ENCODE results near the gene SEMA7A. TPM values are rescaled to one million over a fixed set of nuclear protein-coding genes. Genes with fewer than 3 reads are reported as not detected.

Gene SEMA7A
- total RNA-seq, 4 donors from 2014 or later, result 1.5 to 42.9 (median 1.6) TPM

DNA sequence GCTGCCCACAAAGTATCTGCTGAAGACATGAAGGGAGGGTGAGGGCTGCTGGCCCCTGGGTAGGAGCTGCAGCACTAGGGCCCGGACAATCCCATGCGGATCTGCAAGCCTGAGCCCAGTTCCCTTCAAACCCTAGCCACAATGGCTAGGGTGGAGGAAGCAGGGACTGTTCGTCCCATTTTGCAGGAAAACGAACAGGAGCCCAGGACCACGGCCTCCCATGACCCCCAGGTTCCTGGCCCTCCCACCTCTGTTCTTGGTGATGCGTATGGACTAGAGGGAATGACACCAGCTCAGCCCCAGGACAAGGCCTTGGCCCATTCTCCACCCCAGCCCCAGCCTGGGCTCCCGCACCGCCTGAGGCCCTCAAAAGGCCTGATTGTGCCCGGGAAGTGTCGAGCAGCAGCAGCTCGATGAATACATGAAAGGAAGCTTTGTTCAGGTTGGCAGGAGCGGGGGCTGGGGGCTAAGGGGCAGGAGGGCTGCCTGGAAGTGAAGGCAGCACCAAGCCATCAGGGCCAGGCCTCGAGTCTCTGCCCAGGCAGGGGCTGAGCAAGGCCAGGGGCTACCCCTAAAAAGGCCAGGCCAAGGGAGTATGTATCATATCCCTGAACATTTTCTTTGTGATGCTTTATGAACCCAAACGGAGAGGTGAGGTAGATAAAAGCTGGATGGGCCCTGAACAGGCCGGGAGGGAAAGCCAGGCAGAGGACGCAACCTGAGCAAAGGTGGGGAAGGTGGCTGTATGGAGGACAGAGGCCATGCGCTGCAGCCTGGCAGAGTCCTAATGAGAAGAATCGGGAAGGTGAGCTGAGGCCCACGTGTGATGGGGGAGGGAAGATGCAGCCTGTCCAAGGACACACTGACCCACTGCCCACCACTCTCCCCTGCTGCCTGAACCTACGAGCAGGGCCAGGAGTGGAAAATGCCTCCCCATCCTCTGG lies 12.2 kb downstream of the SEMA7A start:
- TF ChIP-seq POLR2A (IDR thresholded peaks at IDR 0.05), result no peak
- no peak for TF ChIP-seq CTCF (IDR thresholded peaks at IDR 0.05)
- H3K36me3 ChIP-seq, result no peaks in the 10 kb centered on the region
- H3K27me3 ChIP-seq, result no peaks in the 10 kb centered on the region
- no peaks in the 10 kb centered on the region for H3K9me3 ChIP-seq
- peak overlapping the region in 1 of 4 donors; percentile 93 for H3K27ac ChIP-seq
- no peak for DNase-seq
- no peak overlapping the region for H3K4me3 ChIP-seq
- peaks cover 0 to 44% (median 17%) of the 10 kb centered on the region in 4 donors for H3K4me1 ChIP-seq

DNA sequence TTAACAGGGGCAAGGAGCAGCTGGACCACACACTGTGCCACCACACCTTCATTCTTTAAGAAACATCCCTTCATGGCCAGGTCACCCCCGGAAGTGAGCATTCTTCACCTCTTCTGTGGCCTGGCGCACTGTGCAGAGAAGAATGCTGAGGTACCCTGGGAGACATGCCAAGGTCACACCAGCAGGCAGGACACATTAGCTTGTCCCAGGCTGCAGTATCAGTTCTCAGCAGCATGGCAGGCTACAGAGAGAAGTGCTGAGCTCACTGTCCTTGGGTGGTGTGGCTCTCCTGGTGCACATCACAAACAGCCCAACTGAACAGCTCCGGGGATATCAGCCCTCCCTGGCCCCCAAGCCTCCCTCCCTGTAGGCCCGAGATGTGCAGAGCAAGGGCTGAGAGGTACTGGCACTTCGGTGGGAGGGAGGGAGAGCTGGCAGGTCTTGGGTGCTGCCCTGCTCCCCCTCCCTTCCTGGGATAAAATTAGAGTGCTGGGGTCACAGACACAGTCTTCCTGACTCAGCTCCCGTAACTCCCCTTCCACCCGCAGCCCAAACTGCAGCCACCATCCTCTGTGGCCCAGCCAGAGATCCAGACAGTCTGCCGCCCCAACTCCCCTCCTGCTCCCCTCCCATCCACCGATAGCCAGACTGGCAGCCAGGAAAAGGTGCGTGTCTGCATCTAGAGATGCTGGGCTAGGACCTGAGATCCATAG lies 13.4 kb downstream of the SEMA7A start:
- DNase-seq, result peak in 1 of 3 donors; percentile 50
- TF ChIP-seq CTCF (IDR thresholded peaks at IDR 0.05), result no peak
- no peak for TF ChIP-seq POLR2A (IDR thresholded peaks at IDR 0.05)
- peak overlapping the region in 1 of 4 donors; percentile 93 for H3K27ac ChIP-seq

DNA sequence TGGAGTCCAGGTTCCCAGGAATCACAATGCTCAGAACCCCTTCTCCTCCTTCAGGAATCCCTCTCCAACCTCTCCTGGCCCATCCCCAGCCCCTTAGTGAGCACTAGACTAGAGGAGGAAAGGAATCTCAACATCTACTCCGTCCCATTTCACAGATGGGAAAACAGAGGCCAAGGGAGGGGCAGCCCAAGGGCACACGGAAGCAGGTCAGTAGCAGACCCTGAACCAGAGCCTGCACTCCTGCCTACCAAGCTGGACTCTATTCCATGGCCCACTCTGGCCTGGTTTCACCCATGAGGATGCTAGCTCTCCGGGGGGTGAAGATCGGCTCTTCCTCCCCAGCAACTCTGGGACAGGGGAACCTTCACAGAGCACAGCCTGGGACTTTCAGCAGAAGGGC lies 14.3 kb downstream of the SEMA7A start:
- TF ChIP-seq POLR2A (IDR thresholded peaks at IDR 0.05) (no peak), CTCF (IDR thresholded peaks at IDR 0.05) (no peak)
- no peak overlapping the region for H3K4me3 ChIP-seq

More for the DNA sequence above, 13.4 kb downstream of the SEMA7A start:
- Histone ChIP-seq H3K9me3 (no peaks in the 10 kb centered on the region), H3K4me1 (peaks cover 0 to 44% (median 17%) of the 10 kb centered on the region in 4 donors), H3K27me3 (no peaks in the 10 kb centered on the region), H3K4me3 (no peak overlapping the region), H3K36me3 (no peaks in the 10 kb centered on the region)

GRCh38 chr15:74418575-74419338 lies 15.0 kb downstream of the SEMA7A start:
- TF ChIP-seq CTCF (IDR thresholded peaks at IDR 0.05) (no peak), POLR2A (IDR thresholded peaks at IDR 0.05) (no peak)

More for the DNA sequence above, 14.3 kb downstream of the SEMA7A start:
- Histone ChIP-seq H3K4me1 (peaks cover 0 to 39% (median 17%) of the 10 kb centered on the region in 4 donors), H3K36me3 (no peaks in the 10 kb centered on the region), H3K9me3 (no peaks in the 10 kb centered on the region), H3K27ac (peak overlapping the region in 1 of 4 donors; percentile 93), H3K27me3 (no peaks in the 10 kb centered on the region)
- no peak for DNase-seq

GRCh38 chr15:74417670-74418069 lies 16.1 kb downstream of the SEMA7A start:
- H3K4me3 ChIP-seq, result no peak overlapping the region
- H3K36me3 ChIP-seq, result no peaks in the 10 kb centered on the region
- no peaks in the 10 kb centered on the region for H3K9me3 ChIP-seq
- H3K27ac ChIP-seq, result no peak overlapping the region
- H3K4me1 ChIP-seq, result peaks cover 0 to 26% (median 13%) of the 10 kb centered on the region in 4 donors
- DNase-seq, result no peak
- TF ChIP-seq POLR2A (IDR thresholded peaks at IDR 0.05), result no peak
- no peak for TF ChIP-seq CTCF (IDR thresholded peaks at IDR 0.05)
- no peaks in the 10 kb centered on the region for H3K27me3 ChIP-seq

More at GRCh38 chr15:74418575-74419338, 15.0 kb downstream of the SEMA7A start:
- DNase-seq, result no peak
- H3K27me3 ChIP-seq, result no peaks in the 10 kb centered on the region
- no peak overlapping the region for H3K4me3 ChIP-seq
- no peaks in the 10 kb centered on the region for H3K9me3 ChIP-seq
- H3K36me3 ChIP-seq, result no peaks in the 10 kb centered on the region
- peak overlapping the region in 1 of 4 donors; percentile 93 for H3K27ac ChIP-seq
- peaks cover 0 to 35% (median 17%) of the 10 kb centered on the region in 4 donors for H3K4me1 ChIP-seq
